Measurements from ENCODE around the gene MTG2.

Gene MTG2

GRCh38 chr20:62186096-62186426, 3.2 kb downstream of the MTG2 start:
- DNase-seq (ENCODE audit: low read depth in 2 of 2), result no peak

DNA sequence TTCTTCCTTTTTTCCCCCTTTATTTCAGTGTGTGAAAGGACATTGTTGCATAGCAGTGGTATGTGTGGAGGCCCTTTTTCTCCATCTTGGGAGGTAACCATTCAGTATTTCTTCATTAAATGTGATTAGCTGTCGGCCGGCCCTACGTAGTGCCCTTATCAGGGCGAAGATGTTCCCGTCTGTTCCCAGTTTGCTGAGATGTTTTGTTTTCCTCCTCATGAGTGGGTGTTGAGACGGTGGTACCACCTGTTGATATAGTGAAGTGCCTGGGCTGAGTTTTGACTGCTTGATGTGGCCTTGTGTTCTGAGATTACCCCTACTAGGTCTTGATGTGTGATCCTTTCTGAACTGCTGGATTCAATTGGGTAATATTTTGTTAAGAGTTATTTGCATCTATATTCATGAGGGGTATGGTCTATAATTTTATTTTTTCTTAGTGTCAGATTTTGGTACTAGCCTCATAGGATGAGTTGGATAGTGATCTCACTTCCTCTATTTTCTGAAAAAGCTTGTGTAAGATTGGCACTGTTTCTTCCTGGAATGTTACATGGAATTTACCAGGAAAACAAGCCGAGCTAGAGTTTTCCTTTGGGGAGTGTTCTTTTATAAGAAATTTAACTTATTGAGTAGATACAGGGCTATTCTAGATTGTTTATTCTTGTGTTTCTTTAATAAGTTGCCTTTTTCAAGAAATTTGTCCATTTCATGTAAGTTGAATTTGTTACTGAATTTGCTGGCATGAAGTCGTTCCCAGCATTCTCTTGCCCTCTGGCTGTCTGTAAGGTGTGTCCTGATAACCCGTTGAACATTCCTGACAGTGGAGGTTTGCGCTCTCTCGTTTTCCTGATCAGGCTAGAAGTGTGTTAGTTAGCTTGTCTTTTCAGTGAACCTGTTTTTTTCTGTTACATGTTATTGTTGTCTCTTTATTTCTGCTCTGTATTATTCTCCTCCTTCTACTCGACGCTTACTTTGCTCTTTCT, 4.3 kb downstream of the MTG2 start:
- no peak for DNase-seq (ENCODE audit: low read depth in 2 of 2)

GRCh38 chr20:62190639-62191411, 8.0 kb downstream of the MTG2 start:
- DNase-seq (ENCODE audit: low read depth in 2 of 2), result no peak

DNA sequence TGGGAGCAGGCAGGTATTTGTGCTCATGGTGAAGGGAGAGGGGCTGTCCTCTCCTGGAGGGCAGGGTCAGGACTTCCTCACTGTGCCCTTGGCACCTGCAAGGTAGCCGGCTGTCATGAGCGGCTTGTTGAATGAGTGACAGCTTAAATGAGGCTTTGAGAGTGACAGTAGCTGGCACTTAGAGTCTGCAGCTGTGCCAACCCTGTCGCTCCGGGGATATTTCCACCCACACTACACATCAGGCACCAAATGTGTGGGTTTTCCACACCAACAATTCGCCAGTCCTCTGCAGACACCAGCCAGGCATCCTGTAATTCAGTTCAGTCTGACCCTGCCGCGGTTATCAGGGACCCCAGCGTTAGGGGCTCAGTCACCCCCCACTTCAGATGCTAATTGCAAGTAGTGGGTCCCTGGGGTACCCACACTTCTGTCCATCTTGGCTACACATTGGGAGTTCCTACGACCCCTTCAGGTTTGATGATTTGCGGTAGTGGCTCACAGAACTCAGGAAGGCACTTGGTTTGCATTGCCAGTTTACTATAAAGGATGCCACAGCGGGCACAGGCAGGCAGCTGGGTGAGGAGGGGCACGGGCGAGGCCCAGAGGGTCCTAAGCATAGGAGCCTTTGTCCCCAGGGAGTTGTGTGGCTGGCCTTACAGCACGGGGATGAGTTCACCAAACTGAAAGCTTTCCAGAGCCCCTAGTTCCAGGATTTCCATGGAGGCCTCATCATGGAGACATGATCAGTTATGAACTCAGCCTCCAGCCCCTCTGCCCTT, 9.1 kb downstream of the MTG2 start:
- DNase-seq (ENCODE audit: low read depth in 2 of 2), result no peak

DNA sequence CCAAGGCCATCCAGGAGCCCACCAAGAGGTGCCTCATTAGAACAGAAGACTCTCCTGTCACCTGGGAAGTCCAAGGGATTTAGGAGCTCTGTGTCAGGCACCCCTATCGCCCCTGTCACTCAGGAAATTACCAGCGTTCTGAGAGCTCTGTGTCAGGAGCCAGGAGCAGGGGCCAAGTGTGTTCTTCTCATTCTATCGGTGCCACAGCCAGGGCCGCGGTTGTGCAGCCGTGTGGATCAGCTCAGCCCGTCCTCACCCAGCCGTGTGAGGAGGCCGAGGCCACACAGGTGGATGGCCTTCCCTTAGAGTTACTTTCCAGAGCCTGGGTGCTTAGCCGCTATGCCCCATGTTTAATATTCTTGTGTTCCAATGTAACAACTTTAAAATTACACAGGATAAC, 9.8 kb downstream of the MTG2 start:
- no peak for DNase-seq (ENCODE audit: low read depth in 2 of 2)

DNA sequence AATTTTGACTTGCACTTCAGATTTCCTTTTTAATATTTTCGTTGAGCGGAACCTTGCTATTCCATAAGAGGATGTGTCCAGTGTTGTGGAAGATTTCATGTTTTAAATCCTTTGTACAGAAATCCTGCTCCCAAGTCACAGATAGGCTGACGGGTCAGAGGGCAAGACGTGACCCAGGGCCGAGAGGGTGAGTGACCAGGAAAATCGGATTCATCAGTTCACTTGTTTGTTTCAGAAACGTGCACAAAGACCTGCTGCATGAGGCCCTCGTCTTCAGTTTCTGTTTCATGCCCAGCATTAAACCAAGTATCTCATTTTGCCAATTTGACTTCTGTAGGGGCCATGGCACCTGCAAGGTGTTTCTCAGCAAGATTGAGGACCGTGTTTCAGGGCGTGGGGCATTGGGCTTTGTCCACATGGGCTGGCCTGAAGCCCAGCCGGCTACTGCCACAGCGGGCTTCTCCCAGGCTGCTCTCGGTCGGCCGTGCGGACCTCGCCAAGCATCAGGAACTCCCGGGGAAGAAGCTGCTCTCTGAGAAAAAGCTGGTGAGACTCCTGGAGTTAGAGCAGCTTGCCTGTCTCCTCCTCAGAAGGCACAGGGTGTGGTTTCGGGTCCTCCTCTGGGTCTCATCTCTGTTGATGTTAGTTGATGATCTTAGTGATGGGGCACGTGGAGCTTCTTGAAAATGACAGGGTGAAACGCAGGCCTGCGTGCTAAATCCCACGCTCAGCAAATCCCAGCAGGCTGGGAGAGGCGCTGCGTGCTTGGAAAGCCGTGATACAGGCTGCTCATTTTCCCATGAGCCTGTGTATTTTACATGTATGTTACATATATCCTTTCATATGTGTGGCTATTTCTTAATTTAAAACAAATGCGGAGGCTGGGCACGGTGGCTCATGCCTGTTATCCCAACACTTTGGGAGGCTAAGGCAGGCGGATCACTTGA, 10.5 kb downstream of the MTG2 start:
- no peak for DNase-seq (ENCODE audit: low read depth in 2 of 2)

DNA sequence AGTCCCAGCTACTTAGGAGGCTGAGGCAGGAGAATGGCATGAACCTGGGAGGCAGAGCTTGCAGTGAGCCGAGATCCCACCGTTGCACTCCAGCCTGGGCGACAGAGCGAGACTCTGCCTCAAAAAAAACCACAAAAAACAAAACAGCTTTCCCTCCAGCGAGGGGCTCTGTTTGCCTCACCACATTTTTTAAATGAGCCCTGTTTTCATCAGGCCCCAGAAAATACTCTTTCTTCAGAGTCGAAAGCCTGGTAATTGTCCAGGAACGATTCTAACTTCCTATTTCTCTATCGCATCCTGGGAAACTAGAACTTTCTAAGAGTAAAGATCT, 12.2 kb downstream of the MTG2 start:
- no peak for DNase-seq (ENCODE audit: low read depth in 2 of 2)

- no peak for DNase-seq (ENCODE audit: low read depth in 2 of 2)
Measured at GRCh38 chr20:62195736-62196135, 12.9 kb downstream of the MTG2 start.

- no peak for DNase-seq (ENCODE audit: low read depth in 2 of 2)
Measured at GRCh38 chr20:62196286-62196685, 13.5 kb downstream of the MTG2 start.

- no peak for DNase-seq (ENCODE audit: low read depth in 2 of 2)
Measured at GRCh38 chr20:62197311-62197710, 14.5 kb downstream of the MTG2 start.

DNA sequence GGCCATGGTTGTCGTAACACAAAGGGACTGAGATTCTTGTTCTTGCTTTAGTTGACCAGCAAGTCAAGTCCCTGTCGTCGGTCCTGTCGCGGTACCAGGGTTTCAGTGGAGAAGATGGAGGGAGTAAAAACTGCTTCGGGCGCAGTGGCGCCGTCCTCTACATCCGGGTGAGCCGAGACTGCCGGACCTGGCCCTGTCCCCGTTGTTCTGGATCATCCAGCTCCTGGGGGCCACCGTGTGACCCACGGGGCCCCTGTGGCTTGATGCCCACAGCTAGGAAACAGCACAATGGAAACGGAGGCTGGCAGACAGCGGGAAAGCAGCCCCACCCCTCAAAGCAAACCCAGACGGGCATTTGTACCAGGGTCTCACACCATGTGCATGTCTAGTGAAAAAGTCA, 15.0 kb downstream of the MTG2 start:
- no peak for DNase-seq (ENCODE audit: low read depth in 2 of 2)

- DNase-seq (ENCODE audit: low read depth in 2 of 2), result no peak
Measured at GRCh38 chr20:62198496-62198895, 15.7 kb downstream of the MTG2 start.

- DNase-seq (ENCODE audit: low read depth in 2 of 2), result no peak
Measured at GRCh38 chr20:62198931-62199330, 16.1 kb downstream of the MTG2 start.

GRCh38 chr20:62200491-62201172, 17.8 kb downstream of the MTG2 start:
- DNase-seq (ENCODE audit: low read depth in 2 of 2), result no peak

GRCh38 chr20:62201173-62202082, 18.6 kb downstream of the MTG2 start:
- no peak for DNase-seq (ENCODE audit: low read depth in 2 of 2)

- no peak for DNase-seq (ENCODE audit: low read depth in 2 of 2)
Measured at GRCh38 chr20:62202083-62202395, 19.2 kb downstream of the MTG2 start.

DNA sequence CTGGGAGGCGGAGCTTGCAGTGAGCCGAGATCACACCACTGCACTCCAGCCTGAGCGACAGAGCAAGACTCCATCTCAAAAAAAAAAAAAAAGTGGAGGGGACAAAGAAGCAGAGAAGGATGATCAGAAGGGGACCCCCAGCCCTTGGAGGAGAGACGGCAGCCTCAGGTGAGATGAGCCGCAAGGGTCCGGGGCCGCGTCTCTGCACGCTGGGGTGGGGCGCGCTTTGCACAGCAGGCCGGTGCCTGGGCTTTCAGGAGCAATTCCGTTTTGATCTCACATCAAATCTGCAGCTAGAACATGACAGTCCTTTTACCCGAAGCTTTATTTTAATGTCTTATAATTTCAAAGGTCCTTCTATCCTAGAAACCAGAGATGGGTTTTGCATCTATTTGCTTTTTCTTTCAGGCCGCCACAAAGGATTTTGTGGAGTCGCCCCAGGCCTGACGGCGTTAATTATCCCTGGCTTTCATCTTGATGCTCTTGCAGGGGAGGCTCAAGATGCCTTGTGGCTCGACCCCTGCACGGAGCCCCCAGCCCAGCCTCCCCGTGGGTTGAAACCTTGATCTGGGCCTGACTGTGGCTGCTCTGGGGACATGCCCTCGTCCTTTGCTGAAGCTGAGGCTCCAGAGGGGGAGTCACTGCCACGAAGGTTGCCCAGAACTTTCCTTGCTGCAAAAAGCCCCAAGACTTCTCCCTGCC, 20.0 kb downstream of the MTG2 start:
- DNase-seq (ENCODE audit: low read depth in 2 of 2), result no peak

- DNase-seq (ENCODE audit: low read depth in 2 of 2), result no peak
Measured at GRCh38 chr20:62203378-62204030, 20.7 kb downstream of the MTG2 start.

Data from stimulated activated CD4-positive, alpha-beta T cell treated with anti-CD3 and anti-CD28 coated beads, Interleukin-15, amount 100 ng/mL, for 48 hours (primary cell).